ENCODE measurements around the gene KRTAP10-2.

- no peak for TF ChIP-seq CTCF (optimal IDR thresholded peaks at IDR 0.05 in 1 of 3, IDR thresholded peaks at IDR 0.05 in 1 of 3, conservative IDR thresholded peaks at IDR 0.05 in 1 of 3; ENCODE audit: extremely low read depth in 1 of 3, insufficient read depth in 2 of 3, low read length in 3 of 3)
- TF ChIP-seq EZH2 (IDR thresholded peaks at IDR 0.05; ENCODE audit: low read length) = no peak
These were observed 8.6 kb downstream of the KRTAP10-2 start for GRCh38 chr21:44542716-44543115.
